ENCODE measurements around the gene RPGRIP1L. TPM values are rescaled to one million over a fixed set of nuclear protein-coding genes. Genes with fewer than 3 reads are reported as not detected.

RPGRIP1L gene
- total RNA-seq = 7.0 and 13.2 TPM in 2 replicates

GRCh38 chr16:53703590-53704444, at the start of gene RPGRIP1L, which contains the start of gene FTO:
RPGRIP1L (minus strand) TSS chr16:53703859; CDS start chr16:53700723, 3,136 bp downstream.
FTO (plus strand) TSS chr16:53704156.

Other genes with a start within 250 kb of the RPGRIP1L start
- gene AKTIP, start 200.7 kb downstream of the RPGRIP1L start, total RNA-seq = 13.9 and 20.7 TPM in 2 replicates
- gene FTO, start 297 bp upstream of the RPGRIP1L start, total RNA-seq = 82.3 and 96.6 TPM in 2 replicates

Data from cardiac atrium fibroblast (primary cell).